Activated T-helper 2 cell treated with anti-CD3 and anti-CD28 coated beads, Interferon-gamma antibody, Interleukin-2, Interleukin-4, amounts not matched to agents 10 μg/mL and 5 μg/mL and 100 μg/mL, durations not matched to agents 14 hours and 24 hours and 36 hours (primary cell): ENCODE data around the gene ZBTB7C. TPM values are rescaled to one million over a fixed set of nuclear protein-coding genes. Genes with fewer than 3 reads are reported as not detected.

ENCODE experiments used
- DNase-seq: peaks from one replicate; pipeline ENCODE4 v3.0.0; 2021; ENCODE audit warnings: low spot score
- H3K27ac Mint-ChIP-seq: one replicate; pipeline ENCODE4 v1.8.0; 2021; ENCODE audit warnings: mixed read lengths
- H3K27me3 Mint-ChIP-seq: one replicate; pipeline ENCODE4 v1.8.0; 2021; ENCODE audit warnings: low read depth, mixed read lengths
- H3K36me3 Mint-ChIP-seq: one replicate; pipeline ENCODE4 v1.8.0; 2021; ENCODE audit warnings: low read depth, mixed read lengths
- H3K4me1 Mint-ChIP-seq: one replicate; pipeline ENCODE4 v1.8.0; 2021; ENCODE audit warnings: low read depth, mixed read lengths
- H3K4me3 Mint-ChIP-seq: one replicate; pipeline ENCODE4 v1.8.0; 2021; ENCODE audit warnings: low read depth, mild to moderate bottlenecking, moderate library complexity, mixed read lengths
- H3K9me3 Mint-ChIP-seq: one replicate; pipeline ENCODE4 v1.8.0; 2021; ENCODE audit warnings: mixed read lengths
- intact Hi-C: fragments of 100-400 bp; cut with micrococcal nuclease; formaldehyde crosslinking; loops from one replicate; pipeline ENCODE4 v1.15.1; 2023
- total RNA-seq: library from RNA; stranded (reverse); gene quantifications from 2 replicates; pipeline ENCODE4 v1.2.3, GENCODE V29; 2022

Gene ZBTB7C
- total RNA-seq, 1 donor from 2014 or later, result 0.21 TPM

GRCh38 chr18:48354746-48355260, 54.4 kb downstream of the ZBTB7C start:
- no peak for DNase-seq
- intact Hi-C loops, result no loop called here
- Mint-ChIP-seq H3K4me3 (no peak overlapping the region), H3K27ac (no peak overlapping the region), H3K36me3 (no peaks in the 10 kb centered on the region), H3K9me3 (no peaks in the 10 kb centered on the region), H3K4me1 (no peaks in the 10 kb centered on the region), H3K27me3 (no peaks in the 10 kb centered on the region)

- no peak for DNase-seq
- intact Hi-C loops, result no loop called here
- H3K27ac Mint-ChIP-seq, result no peak overlapping the region
- H3K9me3 Mint-ChIP-seq, result no peaks in the 10 kb centered on the region
- H3K36me3 Mint-ChIP-seq, result no peaks in the 10 kb centered on the region
- H3K4me1 Mint-ChIP-seq, result no peaks in the 10 kb centered on the region
- no peak overlapping the region for H3K4me3 Mint-ChIP-seq
- peaks cover 6% of the 10 kb centered on the region for H3K27me3 Mint-ChIP-seq
These were observed 57.0 kb downstream of the ZBTB7C start for GRCh38 chr18:48352051-48352755.

- no peak overlapping the region for H3K4me3 Mint-ChIP-seq
- H3K27me3 Mint-ChIP-seq, result peaks cover 6% of the 10 kb centered on the region
- H3K27ac Mint-ChIP-seq, result no peak overlapping the region
- H3K4me1 Mint-ChIP-seq, result no peaks in the 10 kb centered on the region
- H3K9me3 Mint-ChIP-seq, result no peaks in the 10 kb centered on the region
- intact Hi-C loops, result no loop called here
- H3K36me3 Mint-ChIP-seq, result no peaks in the 10 kb centered on the region
- no peak for DNase-seq
These were observed 57.8 kb downstream of the ZBTB7C start for GRCh38 chr18:48351216-48352050.

- H3K36me3 Mint-ChIP-seq, result no peaks in the 10 kb centered on the region
- H3K9me3 Mint-ChIP-seq, result no peaks in the 10 kb centered on the region
- no peak overlapping the region for H3K4me3 Mint-ChIP-seq
- no peaks in the 10 kb centered on the region for H3K4me1 Mint-ChIP-seq
- no peak for DNase-seq
- peaks cover 6% of the 10 kb centered on the region for H3K27me3 Mint-ChIP-seq
- intact Hi-C loops, result no loop called here
- no peak overlapping the region for H3K27ac Mint-ChIP-seq
These were observed 60.4 kb downstream of the ZBTB7C start for GRCh38 chr18:48348739-48349138.

- Mint-ChIP-seq H3K9me3 (no peaks in the 10 kb centered on the region), H3K27ac (no peak overlapping the region), H3K36me3 (no peaks in the 10 kb centered on the region), H3K4me3 (no peak overlapping the region), H3K27me3 (peaks cover 6% of the 10 kb centered on the region), H3K4me1 (no peaks in the 10 kb centered on the region)
- intact Hi-C loops, result no loop called here
- DNase-seq, result no peak
These were observed 61.3 kb downstream of the ZBTB7C start for GRCh38 chr18:48347756-48348326.

GRCh38 chr18:48345596-48345995, 63.6 kb downstream of the ZBTB7C start:
- Mint-ChIP-seq H3K27ac (no peak overlapping the region), H3K36me3 (no peaks in the 10 kb centered on the region), H3K4me1 (no peaks in the 10 kb centered on the region), H3K27me3 (peaks cover 6% of the 10 kb centered on the region), H3K4me3 (no peak overlapping the region), H3K9me3 (no peaks in the 10 kb centered on the region)
- DNase-seq, result no peak
- intact Hi-C loops, result no loop called here

- intact Hi-C loops, result no loop called here
- H3K4me1 Mint-ChIP-seq, result no peaks in the 10 kb centered on the region
These were observed 66.6 kb downstream of the ZBTB7C start for GRCh38 chr18:48342581-48342980.

GRCh38 chr18:48342125-48342524, 67.1 kb downstream of the ZBTB7C start:
- H3K27ac Mint-ChIP-seq, result no peak overlapping the region

More at GRCh38 chr18:48342581-48342980, 66.6 kb downstream of the ZBTB7C start:
- Mint-ChIP-seq H3K4me3 (no peak overlapping the region), H3K27ac (no peak overlapping the region), H3K9me3 (no peaks in the 10 kb centered on the region), H3K27me3 (peaks cover 3% of the 10 kb centered on the region), H3K36me3 (no peaks in the 10 kb centered on the region)
- DNase-seq, result no peak

GRCh38 chr18:48340560-48340959, 68.6 kb downstream of the ZBTB7C start:
- no peak for DNase-seq
- Mint-ChIP-seq H3K27ac (no peak overlapping the region), H3K27me3 (no peaks in the 10 kb centered on the region), H3K4me3 (no peak overlapping the region), H3K36me3 (no peaks in the 10 kb centered on the region), H3K4me1 (no peaks in the 10 kb centered on the region), H3K9me3 (no peaks in the 10 kb centered on the region)
- intact Hi-C loops, result no loop called here

More at GRCh38 chr18:48342125-48342524, 67.1 kb downstream of the ZBTB7C start:
- intact Hi-C loops, result no loop called here
- H3K4me1 Mint-ChIP-seq, result no peaks in the 10 kb centered on the region
- no peak for DNase-seq
- H3K9me3 Mint-ChIP-seq, result no peaks in the 10 kb centered on the region
- no peak overlapping the region for H3K4me3 Mint-ChIP-seq
- H3K27me3 Mint-ChIP-seq, result no peaks in the 10 kb centered on the region
- H3K36me3 Mint-ChIP-seq, result no peaks in the 10 kb centered on the region

GRCh38 chr18:48339692-48340091, 69.5 kb downstream of the ZBTB7C start:
- H3K4me1 Mint-ChIP-seq, result no peaks in the 10 kb centered on the region

GRCh38 chr18:48338915-48339314, 70.3 kb downstream of the ZBTB7C start:
- DNase-seq, result no peak
- Mint-ChIP-seq H3K27me3 (no peaks in the 10 kb centered on the region), H3K4me3 (no peak overlapping the region), H3K4me1 (no peaks in the 10 kb centered on the region), H3K36me3 (no peaks in the 10 kb centered on the region), H3K27ac (no peak overlapping the region), H3K9me3 (no peaks in the 10 kb centered on the region)
- intact Hi-C loops, result no loop called here

More at GRCh38 chr18:48339692-48340091, 69.5 kb downstream of the ZBTB7C start:
- Mint-ChIP-seq H3K4me3 (no peak overlapping the region), H3K27ac (no peak overlapping the region), H3K36me3 (no peaks in the 10 kb centered on the region), H3K9me3 (no peaks in the 10 kb centered on the region), H3K27me3 (no peaks in the 10 kb centered on the region)
- no peak for DNase-seq
- intact Hi-C loops, result no loop called here

GRCh38 chr18:48337053-48337452, 72.1 kb downstream of the ZBTB7C start:
- H3K9me3 Mint-ChIP-seq, result no peaks in the 10 kb centered on the region
- no peak overlapping the region for H3K27ac Mint-ChIP-seq
- H3K36me3 Mint-ChIP-seq, result no peaks in the 10 kb centered on the region
- intact Hi-C loops, result no loop called here
- no peaks in the 10 kb centered on the region for H3K4me1 Mint-ChIP-seq
- peaks cover 8% of the 10 kb centered on the region for H3K27me3 Mint-ChIP-seq
- H3K4me3 Mint-ChIP-seq, result no peak overlapping the region
- DNase-seq, result no peak

- intact Hi-C loops, result no loop called here
- no peak overlapping the region for H3K4me3 Mint-ChIP-seq
These were observed 72.9 kb downstream of the ZBTB7C start for GRCh38 chr18:48336332-48336731.

More at GRCh38 chr18:48336332-48336731, 72.9 kb downstream of the ZBTB7C start:
- H3K27me3 Mint-ChIP-seq, result peaks cover 8% of the 10 kb centered on the region
- no peak for DNase-seq
- H3K36me3 Mint-ChIP-seq, result no peaks in the 10 kb centered on the region
- no peak overlapping the region for H3K27ac Mint-ChIP-seq
- no peaks in the 10 kb centered on the region for H3K4me1 Mint-ChIP-seq
- H3K9me3 Mint-ChIP-seq, result no peaks in the 10 kb centered on the region
